KBM-7 (cell line): ENCODE measurements around the gene TTC9C.

Experiments used
- DNase-seq: peaks from one replicate; pipeline ENCODE4 v3.0.0-alpha.2; 2015
- in situ Hi-C: fragments of 300-500 bp; cut with MboI; formaldehyde crosslinking; loops from 2 replicates; pipeline ENCODE4 v1.14.3; 2020; ENCODE audit warnings: low sequenced_read_pairs, low pct_unique_long_range_greater_than_20kb, mixed read lengths

The TTC9C gene

GRCh38 chr11:62786318-62787004 lies 58.2 kb downstream of the TTC9C start:
- in situ Hi-C loops: no loop called here
- peak; percentile 91 for DNase-seq

- in situ Hi-C loops: no loop called here
- DNase-seq: peak; percentile 97
Observed at GRCh38 chr11:62787005-62787759, 58.9 kb downstream of the TTC9C start, which contains the start of gene TMEM179B. TMEM179B (plus strand) TSS chr11:62787402; CDS start chr11:62787432, 30 bp downstream.
